ENCODE measurements around the gene GNL2. TPM values are rescaled to one million over a fixed set of nuclear protein-coding genes. Genes with fewer than 3 reads are reported as not detected.

The GNL2 gene
- total and polyA plus RNA-seq, 9 of the 15 experiments (the other 6 are each of a cell fraction or from before 2014, with no cell fraction given): 156 to 371 (median 263) TPM

DNA sequence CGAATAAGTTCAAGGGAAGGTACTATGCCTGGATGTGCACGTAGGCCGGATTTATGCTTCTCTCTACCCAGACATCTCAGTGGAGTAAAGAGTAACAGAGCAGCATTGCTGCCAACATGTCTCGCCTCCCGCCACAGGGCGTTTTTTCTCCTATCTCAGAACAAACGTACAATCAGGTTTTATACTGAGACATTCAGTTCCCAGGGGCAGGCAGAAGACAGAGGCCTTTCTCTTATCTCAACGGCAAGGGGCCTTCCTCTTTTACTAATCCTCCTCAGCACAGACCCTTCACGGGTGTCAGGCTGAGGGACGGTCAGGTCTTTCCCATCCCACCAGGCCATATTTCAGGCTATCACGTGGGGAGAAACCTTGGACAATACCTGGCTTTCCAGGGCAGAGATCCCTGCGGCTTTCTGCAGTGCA lies 35.8 kb downstream of the GNL2 start (continued):
- TF ChIP-seq, protein P1, sequence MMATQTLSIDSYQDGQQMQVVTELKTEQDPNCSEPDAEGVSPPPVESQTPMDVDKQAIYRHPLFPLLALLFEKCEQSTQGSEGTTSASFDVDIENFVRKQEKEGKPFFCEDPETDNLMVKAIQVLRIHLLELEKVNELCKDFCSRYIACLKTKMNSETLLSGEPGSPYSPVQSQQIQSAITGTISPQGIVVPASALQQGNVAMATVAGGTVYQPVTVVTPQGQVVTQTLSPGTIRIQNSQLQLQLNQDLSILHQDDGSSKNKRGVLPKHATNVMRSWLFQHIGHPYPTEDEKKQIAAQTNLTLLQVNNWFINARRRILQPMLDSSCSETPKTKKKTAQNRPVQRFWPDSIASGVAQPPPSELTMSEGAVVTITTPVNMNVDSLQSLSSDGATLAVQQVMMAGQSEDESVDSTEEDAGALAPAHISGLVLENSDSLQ (IDR thresholded peaks at IDR 0.05): 0 out of 2 replicates have a peak, but pooled peaks have one; percentile 13

DNA sequence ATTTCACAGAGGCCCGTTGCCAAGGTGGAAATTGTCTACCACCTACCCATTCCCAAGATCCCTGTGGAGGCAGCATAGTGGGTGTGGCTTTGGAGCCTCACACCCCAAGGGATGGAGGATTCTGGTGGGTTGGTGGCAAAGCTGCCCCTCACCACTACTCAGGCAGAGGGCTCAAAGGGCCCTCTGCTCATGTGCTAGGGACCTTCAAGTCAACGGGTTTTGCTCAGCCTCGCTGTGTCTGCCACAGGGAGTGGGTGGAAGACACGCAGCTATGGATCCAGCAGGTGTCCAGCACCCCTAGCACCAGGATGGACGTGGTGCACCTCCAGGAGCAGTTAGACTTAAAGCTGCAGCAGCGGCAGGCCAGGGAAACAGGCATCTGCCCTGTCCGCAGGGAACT lies 36.7 kb downstream of the GNL2 start:
- FAIRE-seq: no peak
- intact Hi-C loops (cut with micrococcal nuclease) (loop anchor here (5.0 to 10.0 kb wide), 3 partner anchors 47 to 133 kb away; partner anchors contain the start of genes CDCA8, MEAF6 and ZC3H12A), in situ Hi-C loops (cut with MboI) (no loop called here)
- ChIA-PET POLR2A (no interaction called here), CTCF (ENCODE audit: low intra/inter-chr PET ratio) (no interaction called here)
- no TSS peak for BruUV-seq (replicated peaks)
- WGBS (ENCODE audit: insufficient coverage, low coverage, missing lambda C conversion rate): 85% methylated on average over 7 of the region's 7 CpGs
- no peak overlapping the region for H3K4me3 ChIP-seq
- DNase-seq (ENCODE audit: extremely low read depth in 1 of 4, low spot score in 3 of 4): no peak
- peaks cover 15% of the 10 kb centered on the region; the same call in 2 of the 3 replicates for H3K36me3 ChIP-seq (ENCODE audit: control insufficient read depth, insufficient read depth, low read length)
- no peak overlapping the region for H3K27ac ChIP-seq (ENCODE audit: extremely low read depth, low read depth, low read length)
- H3K27me3 ChIP-seq (ENCODE audit: control insufficient read depth in 2 of 2, insufficient read depth in 2 of 2, low read length in 2 of 2): no peaks in the 10 kb centered on the region
- ATAC-seq: no peak
- peaks cover 1% of the 10 kb centered on the region for H3K79me2 ChIP-seq (ENCODE audit: control insufficient read depth, insufficient read depth, low read length)
- H3K4me1 ChIP-seq (replicated peaks in 1 of 2; ENCODE audit: control insufficient read depth in 2 of 2, insufficient read depth in 2 of 2, low read length in 2 of 2): peaks cover 53 to 60% of the 10 kb centered on the region in 2 experiments
- H3K9me3 ChIP-seq (replicated peaks; ENCODE audit: control insufficient read depth, insufficient read depth, low read depth, low read length): peaks cover 9% of the 10 kb centered on the region
- H4K20me1 ChIP-seq (replicated peaks; ENCODE audit: control insufficient read depth, insufficient read depth, low read length): 0 out of 2 replicates have a peak, but pooled peaks cover 4% of the 10 kb centered on the region
- peaks cover 4% of the 10 kb centered on the region for H3K9me1 ChIP-seq (ENCODE audit: control insufficient read depth, insufficient read depth, low read length)
- no peak overlapping the region; the same call in none of the 2 replicates for H3K4me2 ChIP-seq (ENCODE audit: insufficient read depth, low read length)
- peak overlapping the region; percentile 84 for H2AFZ ChIP-seq (ENCODE audit: low read depth, low read length)
- H3K9ac ChIP-seq (ENCODE audit: insufficient read depth in 1 of 2, low read depth in 2 of 2, low read length in 2 of 2): peak overlapping the region in 1 of 2 experiments; percentile 82; a peak in 2 of 4 replicates
- TF ChIP-seq, protein P2, sequence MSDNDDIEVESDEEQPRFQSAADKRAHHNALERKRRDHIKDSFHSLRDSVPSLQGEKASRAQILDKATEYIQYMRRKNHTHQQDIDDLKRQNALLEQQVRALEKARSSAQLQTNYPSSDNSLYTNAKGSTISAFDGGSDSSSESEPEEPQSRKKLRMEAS (CRISPR knock-in tag; IDR thresholded peaks at IDR 0.05): 0 out of 2 replicates have a peak, but pooled peaks have one; percentile 20
- no peak for TF ChIP-seq LEF1 (IDR thresholded peaks at IDR 0.05)
- TF ChIP-seq NFXL1 (CRISPR knock-in tag; IDR thresholded peaks at IDR 0.05): no peak
- TF ChIP-seq TEAD4 (IDR thresholded peaks at IDR 0.05; ENCODE audit: low read length): no peak
- TF ChIP-seq TEAD4 (CRISPR knock-in tag; IDR thresholded peaks at IDR 0.05; ENCODE audit: borderline replicate concordance): 0 out of 2 replicates have a peak, but pooled peaks have one; percentile 31
- TF ChIP-seq, protein P3, sequence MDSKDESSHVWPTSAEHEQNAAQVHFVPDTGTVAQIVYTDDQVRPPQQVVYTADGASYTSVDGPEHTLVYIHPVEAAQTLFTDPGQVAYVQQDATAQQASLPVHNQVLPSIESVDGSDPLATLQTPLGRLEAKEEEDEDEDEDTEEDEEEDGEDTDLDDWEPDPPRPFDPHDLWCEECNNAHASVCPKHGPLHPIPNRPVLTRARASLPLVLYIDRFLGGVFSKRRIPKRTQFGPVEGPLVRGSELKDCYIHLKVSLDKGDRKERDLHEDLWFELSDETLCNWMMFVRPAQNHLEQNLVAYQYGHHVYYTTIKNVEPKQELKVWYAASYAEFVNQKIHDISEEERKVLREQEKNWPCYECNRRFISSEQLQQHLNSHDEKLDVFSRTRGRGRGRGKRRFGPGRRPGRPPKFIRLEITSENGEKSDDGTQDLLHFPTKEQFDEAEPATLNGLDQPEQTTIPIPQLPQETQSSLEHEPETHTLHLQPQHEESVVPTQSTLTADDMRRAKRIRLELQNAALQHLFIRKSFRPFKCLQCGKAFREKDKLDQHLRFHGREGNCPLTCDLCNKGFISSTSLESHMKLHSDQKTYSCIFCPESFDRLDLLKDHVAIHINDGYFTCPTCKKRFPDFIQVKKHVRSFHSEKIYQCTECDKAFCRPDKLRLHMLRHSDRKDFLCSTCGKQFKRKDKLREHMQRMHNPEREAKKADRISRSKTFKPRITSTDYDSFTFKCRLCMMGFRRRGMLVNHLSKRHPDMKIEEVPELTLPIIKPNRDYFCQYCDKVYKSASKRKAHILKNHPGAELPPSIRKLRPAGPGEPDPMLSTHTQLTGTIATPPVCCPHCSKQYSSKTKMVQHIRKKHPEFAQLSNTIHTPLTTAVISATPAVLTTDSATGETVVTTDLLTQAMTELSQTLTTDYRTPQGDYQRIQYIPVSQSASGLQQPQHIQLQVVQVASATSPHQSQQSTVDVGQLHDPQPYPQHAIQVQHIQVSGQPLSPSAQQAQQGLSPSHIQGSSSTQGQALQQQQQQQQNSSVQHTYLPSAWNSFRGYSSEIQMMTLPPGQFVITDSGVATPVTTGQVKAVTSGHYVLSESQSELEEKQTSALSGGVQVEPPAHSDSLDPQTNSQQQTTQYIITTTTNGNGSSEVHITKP (IDR thresholded peaks at IDR 0.05; ENCODE audit: partially characterized antibody): peak; percentile 65
- TF ChIP-seq, protein P4, sequence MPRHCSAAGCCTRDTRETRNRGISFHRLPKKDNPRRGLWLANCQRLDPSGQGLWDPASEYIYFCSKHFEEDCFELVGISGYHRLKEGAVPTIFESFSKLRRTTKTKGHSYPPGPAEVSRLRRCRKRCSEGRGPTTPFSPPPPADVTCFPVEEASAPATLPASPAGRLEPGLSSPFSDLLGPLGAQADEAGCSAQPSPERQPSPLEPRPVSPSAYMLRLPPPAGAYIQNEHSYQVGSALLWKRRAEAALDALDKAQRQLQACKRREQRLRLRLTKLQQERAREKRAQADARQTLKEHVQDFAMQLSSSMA (CRISPR knock-in tag; IDR thresholded peaks at IDR 0.05): no peak
- TF ChIP-seq ZEB2 (IDR thresholded peaks at IDR 0.05): no peak
- TF ChIP-seq FOXA3 (CRISPR knock-in tag; conservative IDR thresholded peaks at IDR 0.05 in 1 of 2, IDR thresholded peaks at IDR 0.05 in 1 of 2): 0 out of 4 replicates have a peak, but pooled peaks of 1 of the 2 experiments have one; percentile 28
- TF ChIP-seq SREBF2 (CRISPR knock-in tag; IDR thresholded peaks at IDR 0.05): no peak
- no peak for TF ChIP-seq FOSL1 (tag; conservative IDR thresholded peaks at IDR 0.05)
- TF ChIP-seq MCM5 (IDR thresholded peaks at IDR 0.05; ENCODE audit: low read depth): no peak
- TF ChIP-seq, protein P5, sequence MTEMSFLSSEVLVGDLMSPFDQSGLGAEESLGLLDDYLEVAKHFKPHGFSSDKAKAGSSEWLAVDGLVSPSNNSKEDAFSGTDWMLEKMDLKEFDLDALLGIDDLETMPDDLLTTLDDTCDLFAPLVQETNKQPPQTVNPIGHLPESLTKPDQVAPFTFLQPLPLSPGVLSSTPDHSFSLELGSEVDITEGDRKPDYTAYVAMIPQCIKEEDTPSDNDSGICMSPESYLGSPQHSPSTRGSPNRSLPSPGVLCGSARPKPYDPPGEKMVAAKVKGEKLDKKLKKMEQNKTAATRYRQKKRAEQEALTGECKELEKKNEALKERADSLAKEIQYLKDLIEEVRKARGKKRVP (CRISPR knock-in tag; IDR thresholded peaks at IDR 0.05): no peak
